Mucosa of descending colon (tissue), 3 donors: Measurements from ENCODE around the gene IL17RD. TPM values are rescaled to one million over a fixed set of nuclear protein-coding genes. Genes with fewer than 3 reads are reported as not detected.

Experiments used
- ATAC-seq: fragments of 200-7000 bp; cut with Tn5 transposase; one replicate; pipeline ENCODE4 v1.9.1; 2020; ENCODE audit warnings: mild to moderate bottlenecking, moderate library complexity
- DNase-seq, 3 donors: peaks; one replicate each; pipeline ENCODE4 v3.0.0-alpha.2; 2020
- H3K36me3 ChIP-seq: fragments of 200-600 bp; one replicate; pipeline ENCODE4 v1.8.0; 2021; ENCODE audit warnings: low read depth, mild to moderate bottlenecking
- H3K4me1 ChIP-seq: fragments of 200-600 bp; one replicate; pipeline ENCODE4 v1.8.0; 2021; ENCODE audit warnings: low read depth, mild to moderate bottlenecking
- H3K4me3 ChIP-seq: fragments of 200-600 bp; one replicate; pipeline ENCODE4 v1.8.0; 2021; ENCODE audit warnings: mild to moderate bottlenecking
- H3K9me3 ChIP-seq: fragments of 200-600 bp; one replicate; pipeline ENCODE4 v1.8.0; 2021; ENCODE audit warnings: mild to moderate bottlenecking
- CTCF ChIP-seq: fragments of 200-600 bp; IDR thresholded peaks from one replicate; pipeline ENCODE4 v1.8.0; 2022; ENCODE audit warnings: antibody characterized with exemption, mild to moderate bottlenecking
- intact Hi-C, 2 donors: fragments of 100-400 bp; cut with DNase I in 1 of 2; cut with micrococcal nuclease in 1 of 2; formaldehyde crosslinking; loops; one replicate each; pipeline versions ENCODE4 v1.11.0 to v1.11.1; 2022; cut with DNase I, micrococcal nuclease
- long read RNA-seq, 2 donors: library from polyadenylated mRNA; unstranded; transcript quantifications; one replicate each; pipeline ENCODE4 v2.0.0, GENCODE V29; 2019 to 2021
- total RNA-seq, 3 donors: library from RNA; stranded (reverse); fragmentation: NEBNext Ultra II Directional in 2 of 3; extraction: Animal tissue kit (Norgen Biotek cat#: 25700) in 2 of 3; gene quantifications; one replicate each; pipeline versions ENCODE4 v1.2.1 to v1.2.4, GENCODE V29; 2021 to 2023
- donor health status: DM: no; HTN: no; CAD: no; lungs with moderate emphysema.
- donor health status: DM: no; HTN: no; CAD: no.
- donor health status: DM: no; HTN: yes; CAD: no.

IL17RD gene
- 10 to 100 TPM in 1 of 3 donors, 1 to 10 TPM in 2; 1.2 to 14.8 (median 1.4) TPM for total RNA-seq
- long read RNA-seq, donor 1, partial matches to known transcripts: 1 of 3 reads
- long read RNA-seq, donor 1, other reads (novel, unspliced or antisense): 2 of 3 reads
- long read RNA-seq, donor 2: 0 reads

DNA sequence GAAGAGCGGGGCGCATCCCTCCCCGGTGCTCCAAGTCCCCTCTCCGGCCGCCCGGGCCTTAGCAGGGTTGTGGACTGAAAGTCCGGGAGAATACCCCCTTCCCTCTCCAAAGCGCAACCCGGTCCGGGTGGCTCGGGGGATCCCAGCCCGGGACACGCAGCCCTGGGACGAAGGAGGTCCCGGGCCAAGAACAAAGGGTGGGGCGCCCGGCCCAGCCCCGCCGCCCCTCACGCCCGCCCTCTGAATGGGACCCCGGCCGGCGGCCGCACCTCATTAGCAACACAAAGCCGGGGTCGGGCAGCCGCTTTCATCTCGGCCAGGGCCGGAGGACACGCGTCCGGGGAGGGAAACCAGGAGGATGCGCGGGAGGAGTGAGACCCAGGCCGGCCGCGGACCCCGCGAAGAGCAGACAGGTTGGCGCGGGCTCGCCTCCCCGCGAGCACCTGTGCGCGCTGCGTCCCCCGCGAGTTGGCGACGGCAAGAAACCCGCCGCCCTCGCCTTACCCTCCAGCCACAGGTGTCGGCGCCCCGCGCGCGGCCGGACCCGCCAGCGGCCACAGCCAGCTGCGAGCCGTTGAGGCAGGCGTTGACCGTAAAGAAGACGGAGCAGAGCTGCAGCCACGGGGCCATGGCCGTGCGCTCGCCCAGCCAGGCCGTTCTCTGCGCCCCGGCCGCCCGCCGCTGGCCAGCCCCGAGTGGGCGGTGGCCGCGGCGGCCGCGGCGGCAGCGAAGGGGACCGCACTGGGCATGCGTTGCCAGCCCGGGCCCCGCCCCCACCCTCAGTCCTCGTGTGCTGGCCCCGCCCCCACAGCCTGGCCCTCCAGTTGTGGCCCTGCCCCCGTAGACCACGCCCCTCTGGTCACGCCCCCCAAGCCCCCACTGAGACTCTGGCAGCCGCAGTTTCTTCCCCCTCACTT, at the start of gene IL17RD:
Gene IL17RD (minus strand): TSS at position 697 of the 917 bp plus-strand sequence. CDS start 67 bp downstream, at position 630.
- DNase-seq (peak; percentile 78 to 84 (median 80)), ATAC-seq (peak; percentile 91)
- Histone ChIP-seq H3K4me3 (peak within 1 kb of the TSS; percentile 19), H3K36me3 (no peaks in the 10 kb centered on the region), H3K4me1 (peaks cover 24% of the 10 kb centered on the region), H3K9me3 (no peaks in the 10 kb centered on the region)
- no peak for TF ChIP-seq CTCF
- intact Hi-C loops: loop anchor here in 1 of 2 donors (10.0 kb wide), 1 partner anchor 60 kb away; no protein-coding TSS in a partner anchor

DNA sequence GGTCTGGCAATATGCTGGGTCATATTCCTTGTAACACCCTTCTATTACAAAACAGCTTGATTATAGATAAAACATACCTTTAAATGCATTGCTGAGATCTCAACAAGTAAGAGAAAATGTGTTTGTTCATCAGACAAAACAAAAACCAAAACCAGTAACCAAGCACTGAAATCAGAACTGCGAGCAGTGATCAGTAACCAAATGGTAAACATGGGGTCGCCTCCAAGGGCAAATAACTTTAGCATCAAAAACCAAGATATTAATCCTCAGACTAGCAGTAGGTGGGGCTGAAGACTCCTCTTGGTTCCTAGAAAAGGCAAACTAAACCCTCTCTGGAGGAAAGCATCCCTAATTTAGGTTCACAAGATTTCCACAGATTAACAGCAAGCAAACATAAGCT, 41.3 kb upstream of the IL17RD start:
- no peaks in the 10 kb centered on the region for H3K9me3 ChIP-seq
- intact Hi-C loops: no loop called here
- no peak for ATAC-seq

GRCh38 chr3:57199895-57200297, 34.7 kb upstream of the IL17RD start, which contains the start of gene HESX1:
HESX1 (minus strand) TSS chr3:57199978; CDS start chr3:57199918, 60 bp downstream.
- no peak for DNase-seq
- intact Hi-C loops: no loop called here

More for the DNA sequence above, 41.3 kb upstream of the IL17RD start:
- Histone ChIP-seq H3K36me3 (no peaks in the 10 kb centered on the region), H3K4me3 (no peak overlapping the region), H3K4me1 (no peaks in the 10 kb centered on the region)
- no peak for DNase-seq
- TF ChIP-seq CTCF: no peak

DNA sequence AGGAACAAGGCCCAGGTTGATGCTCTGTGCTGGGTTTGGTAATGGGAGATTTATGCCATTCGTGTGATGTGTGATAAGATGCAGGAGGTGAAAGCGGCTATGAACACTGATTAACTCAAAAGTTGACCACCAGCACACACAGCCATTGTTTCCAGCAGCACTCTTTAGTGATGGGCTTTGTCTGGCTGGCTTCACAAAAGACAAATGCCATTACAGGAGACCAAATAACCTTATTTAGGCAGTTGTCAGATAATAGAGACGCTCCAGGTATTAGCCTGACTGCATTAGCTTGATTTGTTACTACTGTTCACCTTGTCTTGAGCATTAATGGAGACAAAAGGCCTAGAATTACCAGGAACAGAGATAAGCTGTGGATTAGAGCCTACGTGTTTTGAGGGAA, 29.5 kb upstream of the IL17RD start:
- H3K4me1 ChIP-seq: no peaks in the 10 kb centered on the region
- ATAC-seq (no peak), DNase-seq (no peak)
- intact Hi-C loops: no loop called here
- no peaks in the 10 kb centered on the region for H3K9me3 ChIP-seq
- H3K4me3 ChIP-seq: no peak overlapping the region
- H3K36me3 ChIP-seq: no peaks in the 10 kb centered on the region
- no peak for TF ChIP-seq CTCF

More at GRCh38 chr3:57199895-57200297, 34.7 kb upstream of the IL17RD start, which contains the start of gene HESX1:
- no peaks in the 10 kb centered on the region for H3K9me3 ChIP-seq
- H3K4me3 ChIP-seq: no peak within 1 kb of the TSS
- H3K36me3 ChIP-seq: no peaks in the 10 kb centered on the region
- ATAC-seq: no peak
- no peak for TF ChIP-seq CTCF
- no peaks in the 10 kb centered on the region for H3K4me1 ChIP-seq

DNA sequence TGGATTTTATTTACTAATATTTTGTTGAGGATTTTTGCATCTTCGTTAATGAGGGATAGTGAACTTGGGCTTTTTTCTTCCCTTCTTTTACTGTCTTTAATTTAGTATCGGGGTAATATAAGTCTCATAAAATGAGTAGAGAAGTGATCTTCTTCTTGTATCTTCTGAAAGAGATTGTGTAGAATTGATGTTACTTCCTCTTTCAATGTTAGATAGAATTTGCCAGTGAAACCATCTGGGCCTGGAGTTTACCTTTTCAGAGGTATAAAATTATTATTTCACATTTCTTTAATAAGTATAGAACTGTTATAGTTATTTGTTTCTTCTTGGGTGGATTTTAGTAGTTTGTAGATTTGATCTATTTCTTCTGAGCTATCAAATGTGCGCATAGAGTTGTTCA, 26.9 kb upstream of the IL17RD start:
- H3K36me3 ChIP-seq: no peaks in the 10 kb centered on the region
- TF ChIP-seq CTCF: no peak
- ATAC-seq (no peak), DNase-seq (no peak)
- no peaks in the 10 kb centered on the region for H3K9me3 ChIP-seq
- intact Hi-C loops: no loop called here
- no peaks in the 10 kb centered on the region for H3K4me1 ChIP-seq
- no peak overlapping the region for H3K4me3 ChIP-seq
